ENCODE data around the gene TNS3. TPM values are rescaled to one million over a fixed set of nuclear protein-coding genes. Genes with fewer than 3 reads are reported as not detected.

TNS3 gene
- total RNA-seq, 1 donor from 2014 or later, result 174 TPM

- peaks cover 5% of the 10 kb centered on the region for H3K36me3 ChIP-seq
- no peaks in the 10 kb centered on the region for H3K27me3 ChIP-seq (ENCODE audit: low read depth)
- DNase-seq (no peak), ATAC-seq (no peak)
- no peak overlapping the region for H3K27ac ChIP-seq
- H3K9me3 ChIP-seq, result no peaks in the 10 kb centered on the region
- intact Hi-C loops (cut with DNase I), result no loop called here
- H3K4me3 ChIP-seq, result no peak overlapping the region
- H3K4me1 ChIP-seq, result peaks cover 11% of the 10 kb centered on the region
- no peak for TF ChIP-seq CTCF (IDR thresholded peaks at IDR 0.05)
Observed at GRCh38 chr7:47546733-47547494, 35.0 kb downstream of the TNS3 start.

GRCh38 chr7:47546171-47546570, 35.7 kb downstream of the TNS3 start:
- Histone ChIP-seq H3K4me3 (no peak overlapping the region), H3K4me1 (peaks cover 11% of the 10 kb centered on the region), H3K9me3 (no peaks in the 10 kb centered on the region), H3K36me3 (peaks cover 5% of the 10 kb centered on the region), H3K27ac (no peak overlapping the region), H3K27me3 (ENCODE audit: low read depth) (no peaks in the 10 kb centered on the region)
- intact Hi-C loops (cut with DNase I), result no loop called here
- ATAC-seq (no peak), DNase-seq (no peak)
- no peak for TF ChIP-seq CTCF (IDR thresholded peaks at IDR 0.05)

- Histone ChIP-seq H3K4me1 (peaks cover 11% of the 10 kb centered on the region), H3K4me3 (no peak overlapping the region), H3K27me3 (ENCODE audit: low read depth) (no peaks in the 10 kb centered on the region), H3K9me3 (no peaks in the 10 kb centered on the region), H3K36me3 (peaks cover 5% of the 10 kb centered on the region), H3K27ac (no peak overlapping the region)
- ATAC-seq (no peak), DNase-seq (no peak)
- intact Hi-C loops (cut with DNase I), result no loop called here
- no peak for TF ChIP-seq CTCF (IDR thresholded peaks at IDR 0.05)
Observed at GRCh38 chr7:47544416-47544815, 37.5 kb downstream of the TNS3 start.

GRCh38 chr7:47543714-47544113, 38.2 kb downstream of the TNS3 start:
- H3K4me1 ChIP-seq, result peaks cover 11% of the 10 kb centered on the region
- H3K4me3 ChIP-seq, result no peak overlapping the region
- no peak for TF ChIP-seq CTCF (IDR thresholded peaks at IDR 0.05)
- DNase-seq (no peak), ATAC-seq (no peak)
- peaks cover 5% of the 10 kb centered on the region for H3K36me3 ChIP-seq
- no peaks in the 10 kb centered on the region for H3K9me3 ChIP-seq
- no peaks in the 10 kb centered on the region for H3K27me3 ChIP-seq (ENCODE audit: low read depth)
- no peak overlapping the region for H3K27ac ChIP-seq
- intact Hi-C loops (cut with DNase I), result no loop called here

GRCh38 chr7:47543056-47543455, 38.9 kb downstream of the TNS3 start:
- no peak for ATAC-seq
- H3K27ac ChIP-seq, result no peak overlapping the region
- TF ChIP-seq CTCF (IDR thresholded peaks at IDR 0.05), result no peak

More at GRCh38 chr7:47543056-47543455, 38.9 kb downstream of the TNS3 start:
- peaks cover 16% of the 10 kb centered on the region for H3K4me1 ChIP-seq
- no peaks in the 10 kb centered on the region for H3K27me3 ChIP-seq (ENCODE audit: low read depth)
- intact Hi-C loops (cut with DNase I), result no loop called here
- no peak for DNase-seq
- H3K9me3 ChIP-seq, result no peaks in the 10 kb centered on the region
- no peak overlapping the region for H3K4me3 ChIP-seq
- peaks cover 5% of the 10 kb centered on the region for H3K36me3 ChIP-seq
